ENCODE results near the gene LGR5. TPM values are rescaled to one million over a fixed set of nuclear protein-coding genes. Genes with fewer than 3 reads are reported as not detected.

LGR5 gene
- total and polyA plus RNA-seq, 2 donors (not counting 3 experiments of a cell fraction or from before 2014, with no cell fraction given) = not detected

DNA sequence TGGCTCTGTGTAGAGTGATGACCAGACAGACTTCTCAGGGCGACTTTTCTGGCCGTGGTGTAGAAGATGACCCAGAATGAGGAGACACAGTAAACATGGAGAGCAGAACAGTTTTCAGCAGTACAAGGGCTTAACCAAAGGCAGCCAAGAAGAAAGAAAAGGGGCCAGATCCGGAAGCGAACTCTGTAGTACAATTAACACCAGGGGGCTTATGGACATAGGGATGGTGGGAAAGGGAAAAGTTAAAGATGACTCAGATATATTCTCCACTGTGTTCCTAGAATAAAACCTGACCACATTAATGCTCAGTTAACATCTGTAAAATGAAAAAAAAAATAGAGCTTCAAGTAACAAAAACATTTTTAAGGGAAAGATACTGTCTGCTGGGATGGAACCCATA lies 60.2 kb downstream of the LGR5 start:
- no peak overlapping the region for H3K4me3 ChIP-seq (replicated peaks in 1 of 3; ENCODE audit: insufficient read depth in 1 of 3, low read depth in 1 of 3, low read length in 3 of 3)
- H3K79me2 ChIP-seq (ENCODE audit: control insufficient read depth, insufficient read depth, low read length) = no peaks in the 10 kb centered on the region
- no TSS peak for BruUV-seq (replicated peaks)
- TF ChIP-seq, protein P1, sequence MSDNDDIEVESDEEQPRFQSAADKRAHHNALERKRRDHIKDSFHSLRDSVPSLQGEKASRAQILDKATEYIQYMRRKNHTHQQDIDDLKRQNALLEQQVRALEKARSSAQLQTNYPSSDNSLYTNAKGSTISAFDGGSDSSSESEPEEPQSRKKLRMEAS (IDR thresholded peaks at IDR 0.05; ENCODE audit: insufficient read depth, insufficient read length) = no peak
- TF ChIP-seq, protein P2, sequence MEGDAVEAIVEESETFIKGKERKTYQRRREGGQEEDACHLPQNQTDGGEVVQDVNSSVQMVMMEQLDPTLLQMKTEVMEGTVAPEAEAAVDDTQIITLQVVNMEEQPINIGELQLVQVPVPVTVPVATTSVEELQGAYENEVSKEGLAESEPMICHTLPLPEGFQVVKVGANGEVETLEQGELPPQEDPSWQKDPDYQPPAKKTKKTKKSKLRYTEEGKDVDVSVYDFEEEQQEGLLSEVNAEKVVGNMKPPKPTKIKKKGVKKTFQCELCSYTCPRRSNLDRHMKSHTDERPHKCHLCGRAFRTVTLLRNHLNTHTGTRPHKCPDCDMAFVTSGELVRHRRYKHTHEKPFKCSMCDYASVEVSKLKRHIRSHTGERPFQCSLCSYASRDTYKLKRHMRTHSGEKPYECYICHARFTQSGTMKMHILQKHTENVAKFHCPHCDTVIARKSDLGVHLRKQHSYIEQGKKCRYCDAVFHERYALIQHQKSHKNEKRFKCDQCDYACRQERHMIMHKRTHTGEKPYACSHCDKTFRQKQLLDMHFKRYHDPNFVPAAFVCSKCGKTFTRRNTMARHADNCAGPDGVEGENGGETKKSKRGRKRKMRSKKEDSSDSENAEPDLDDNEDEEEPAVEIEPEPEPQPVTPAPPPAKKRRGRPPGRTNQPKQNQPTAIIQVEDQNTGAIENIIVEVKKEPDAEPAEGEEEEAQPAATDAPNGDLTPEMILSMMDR (IDR thresholded peaks at IDR 0.05; ENCODE audit: extremely low read depth in 1 of 2, insufficient read depth in 1 of 2, low read depth in 1 of 2, low read length in 2 of 2) = no peak
- no peak for TF ChIP-seq GATA2 (IDR thresholded peaks at IDR 0.05; ENCODE audit: insufficient read depth, insufficient read length, low read depth, low read length)
- no peak for TF ChIP-seq FOS (IDR thresholded peaks at IDR 0.05; ENCODE audit: borderline replicate concordance, insufficient read depth, low read length)
- no peak for TF ChIP-seq POLR2AphosphoS5 (IDR thresholded peaks at IDR 0.05; ENCODE audit: insufficient read depth, low read depth, low read length)
- TF ChIP-seq POLR2A (IDR thresholded peaks at IDR 0.05; ENCODE audit: low read depth, low read length) = no peak
- TF ChIP-seq JUN (IDR thresholded peaks at IDR 0.05; ENCODE audit: borderline replicate concordance, insufficient read depth, insufficient read length, low read depth) = no peak
- no peak for TF ChIP-seq MYC (IDR thresholded peaks at IDR 0.05; ENCODE audit: low read depth, low read length)
- no peak for TF ChIP-seq EZH2 (IDR thresholded peaks at IDR 0.05; ENCODE audit: borderline replicate concordance, low read depth, low read length, severe bottlenecking)
- no peak overlapping the region for H3K27ac ChIP-seq (ENCODE audit: insufficient read depth, low read depth, low read length)
- H3K9ac ChIP-seq (replicated peaks; ENCODE audit: extremely low read depth, insufficient read depth, low read length) = no peak overlapping the region
- FAIRE-seq = no peak
- no peaks in the 10 kb centered on the region for H3K36me3 ChIP-seq (ENCODE audit: control insufficient read depth in 2 of 2, extremely low read depth in 1 of 2, insufficient read depth in 2 of 2, low read length in 2 of 2)
- ChIA-PET CTCF (interaction anchor here (0.7 kb wide), 1 partner anchor 57 kb away, joined by 3 read pairs; no protein-coding TSS in a partner anchor), POLR2A (no interaction called here)
- no peaks in the 10 kb centered on the region for H4K20me1 ChIP-seq (replicated peaks; ENCODE audit: control insufficient read depth, extremely low read depth, insufficient read depth, low read length)
- dilution Hi-C loops (cut with MboI; ENCODE audit: extremely low pct_ligation_motif_present, low sequenced_read_pairs) = no loop called here
- H3K4me2 ChIP-seq (ENCODE audit: insufficient read depth, low read length) = no peak overlapping the region
- no peaks in the 10 kb centered on the region for H3K9me3 ChIP-seq (replicated peaks; ENCODE audit: control insufficient read depth, insufficient read depth, low read length)
- H3K27me3 ChIP-seq (ENCODE audit: control insufficient read depth in 2 of 2, insufficient read depth in 2 of 2, low read length in 2 of 2) = no peaks in the 10 kb centered on the region
- no peaks in the 10 kb centered on the region for H3K4me1 ChIP-seq (ENCODE audit: control insufficient read depth, extremely low read depth, insufficient read depth, low read length)
- H3K9me1 ChIP-seq (replicated peaks; ENCODE audit: control insufficient read depth, extremely low read depth, insufficient read depth, low read length) = no peaks in the 10 kb centered on the region
- no peak for DNase-seq (ENCODE audit: low read depth, low spot score)
- intact Hi-C loops (cut with micrococcal nuclease) = no loop called here
- H2AFZ ChIP-seq (ENCODE audit: low read depth, low read length) = no peak overlapping the region

Data from endothelial cell of umbilical vein (primary cell).